Adrenal gland (tissue), 12 donors: ENCODE data around the gene TSPAN18. TPM values are rescaled to one million over a fixed set of nuclear protein-coding genes. Genes with fewer than 3 reads are reported as not detected.

Experiments
- DNase-seq, 7 donors: peaks; one replicate each; pipeline ENCODE4 v3.0.0-alpha.2; 2019 to 2020
- H3K27ac ChIP-seq, 5 donors: fragments of 200-600 bp; sonication (generic) in 4 of 5; 1 replicate in 3 of 5; 2 replicates in 2 of 5; pipeline versions ENCODE4 v1.5.1 to v1.8.0; 2016 to 2020; ENCODE audit warnings: mild to moderate bottlenecking in 1 of 5
- H3K27me3 ChIP-seq: fragments of 200-600 bp; 2 replicates; pipeline ENCODE4 v1.8.0; 2021
- H3K36me3 ChIP-seq, 2 donors: fragments of 200-600 bp; replicated peaks in 1 of 2; 1 replicate in 1 of 2; 2 replicates in 1 of 2; pipeline versions ENCODE4 v1.5.1 to v1.8.0; 2018 to 2022
- H3K4me1 ChIP-seq, 2 donors: fragments of 200-600 bp; replicated peaks in 1 of 2; 1 replicate in 1 of 2; 2 replicates in 1 of 2; pipeline versions ENCODE4 v1.5.1 to v1.8.0; 2018 to 2021
- H3K4me3 ChIP-seq, 4 donors: fragments of 200-600 bp; sonication (generic) in 3 of 4; one replicate each; pipeline ENCODE4 v1.5.1; 2016 to 2018
- H3K9me3 ChIP-seq, 3 donors: fragments of 200-600 bp; sonication (generic) in 1 of 3; replicated peaks in 1 of 3; 1 replicate in 2 of 3; 2 replicates in 1 of 3; pipeline versions ENCODE4 v1.5.1 to v1.8.0; 2016 to 2021
- CTCF ChIP-seq, 6 experiments: fragments of 450-650 bp in 4 of 6; fragments of 200-600 bp in 2 of 6; sonication (generic) in 1 of 6; IDR thresholded peaks; 1 replicate in 5 of 6; 2 replicates in 1 of 6; pipeline versions ENCODE4 v1.5.1 to v1.8.0; 2016 to 2021; ENCODE audit warnings: antibody characterized with exemption in 6 of 6, mild to moderate bottlenecking in 2 of 6, moderate library complexity in 1 of 6
- POLR2A ChIP-seq, 2 donors: fragments of 450-650 bp; IDR thresholded peaks; one replicate each; pipeline ENCODE4 v1.6.1; 2017; ENCODE audit warnings: antibody characterized with exemption in 2 of 2, mild to moderate bottlenecking in 2 of 2, moderate library complexity in 1 of 2
- WGBS, 4 donors: extraction: QIAGEN DNeasy Blood & Tissue Kit in 2 of 4; methylation state at CpG; one replicate each; pipeline versions ENCODE4 v1.1.5 to v1.1.7; 2013 to 2017; 5-methylcytosine and 5-hydroxymethylcytosine counted together
- intact Hi-C, 2 donors: fragments of 100-400 bp; cut with DNase I; formaldehyde crosslinking; loops; one replicate each; pipeline versions ENCODE4 v1.14.1 to v1.15.0; 2022 to 2023
- polyA plus RNA-seq, 3 donors: library from polyadenylated mRNA; stranded (reverse); fragments of 200-250 nt in 2 of 3; fragments of 350-450 nt in 1 of 3; fragmentation: Illumina TruSeq in 1 of 3; extraction: RNeasy Lipid Tissue Mini Kit (QIAGEN cat#74804) in 1 of 3; gene quantifications; one replicate each; pipeline ENCODE4 v1.2.3, GENCODE V29; 2013 to 2014
- total RNA-seq, 9 donors: library from RNA; depleted of rRNA in 4 of 9; stranded (reverse); fragments of >200 nt in 4 of 9; fragments of 120-200 nt in 1 of 9; fragmentation: NEBNext Ultra II Directional in 1 of 9; extraction: Animal tissue kit (Norgen Biotek cat#: 25700) in 1 of 9; gene quantifications; one replicate each; pipeline versions ENCODE4 v1.1.0 to v1.2.4, GENCODE V29; 2013 to 2023
- donor health status: healthy with polysubstance abuse.
- donor health status: Bipolar disorder and iron deficiency.
- donor health status: DM: yes; HTN: yes; CAD: no.
- donor health status: DM: no; HTN: no; CAD: no.
- donor health status: DM: no; HTN: no; CAD: no.
- donor health status: DM: yes; HTN: yes; CAD: no.

Gene TSPAN18
- total and polyA plus RNA-seq, 12 donors, result 24.5 to 168 (median 58.4) TPM

GRCh38 chr11:44863231-44863630, 136.5 kb downstream of the TSPAN18 start:
- WGBS, 4 donors, result 70 to 90% (median 84%) methylated on average over 6 of the region's 6 CpGs
- H3K27ac ChIP-seq, result peak overlapping the region in 1 of 5 donors; percentile 65
- TF ChIP-seq POLR2A (IDR thresholded peaks at IDR 0.05), result no peak
- TF ChIP-seq CTCF (IDR thresholded peaks at IDR 0.05), result no peak
- H3K9me3 ChIP-seq, result no peaks in the 10 kb centered on the region
- DNase-seq, result no peak
- intact Hi-C loops, result no loop called here
- no peak overlapping the region for H3K4me3 ChIP-seq
- peaks cover 4 to 29% of the 10 kb centered on the region in 2 donors for H3K4me1 ChIP-seq
- H3K36me3 ChIP-seq, result no peaks in the 10 kb centered on the region
- H3K27me3 ChIP-seq, result no peaks in the 10 kb centered on the region

- DNase-seq, result peak; percentile 32 to 89 (median 53)
- Histone ChIP-seq H3K4me1 (peaks cover 4 to 29% of the 10 kb centered on the region in 2 donors), H3K9me3 (no peaks in the 10 kb centered on the region), H3K27me3 (no peaks in the 10 kb centered on the region), H3K4me3 (no peak overlapping the region), H3K36me3 (no peaks in the 10 kb centered on the region), H3K27ac (peak overlapping the region in 1 of 5 donors; percentile 2)
- intact Hi-C loops, result no loop called here
- WGBS, 4 donors, result 19 to 42% (median 29%) methylated on average over 4 to 7 of the region's 7 CpGs
- TF ChIP-seq POLR2A (IDR thresholded peaks at IDR 0.05), result no peak
- TF ChIP-seq CTCF (IDR thresholded peaks at IDR 0.05), result peak in 3 of 6 experiments; percentile 10 to 35 (median 13)
Measured at GRCh38 chr11:44865866-44866272, 139.1 kb downstream of the TSPAN18 start.

GRCh38 chr11:44866286-44866685, 139.5 kb downstream of the TSPAN18 start:
- Histone ChIP-seq H3K27ac (no peak overlapping the region), H3K4me3 (no peak overlapping the region), H3K36me3 (no peaks in the 10 kb centered on the region), H3K27me3 (no peaks in the 10 kb centered on the region), H3K9me3 (no peaks in the 10 kb centered on the region), H3K4me1 (peaks cover 4 to 29% of the 10 kb centered on the region in 2 donors)
- 83 to 90% (median 87%) methylated on average over 6 of the region's 6 CpGs for WGBS, 4 donors
- intact Hi-C loops, result no loop called here
- DNase-seq, result no peak
- TF ChIP-seq POLR2A (IDR thresholded peaks at IDR 0.05) (no peak), CTCF (IDR thresholded peaks at IDR 0.05) (no peak)

- Histone ChIP-seq H3K4me1 (peaks cover 0 to 17% of the 10 kb centered on the region in 2 donors), H3K36me3 (no peaks in the 10 kb centered on the region), H3K27ac (no peak overlapping the region), H3K4me3 (no peak overlapping the region), H3K27me3 (no peaks in the 10 kb centered on the region), H3K9me3 (no peaks in the 10 kb centered on the region)
- DNase-seq, result no peak
- TF ChIP-seq CTCF (IDR thresholded peaks at IDR 0.05) (no peak), POLR2A (IDR thresholded peaks at IDR 0.05) (no peak)
- WGBS, 4 donors, result 86 to 96% (median 91%) methylated on average over 6 of the region's 6 CpGs
- intact Hi-C loops, result no loop called here
Measured at GRCh38 chr11:44868021-44868420, 141.3 kb downstream of the TSPAN18 start.
